K562 (cell line): ENCODE measurements around the gene C12orf43.

Source experiments
- GABPA ChIP-seq: fragments of 200-800 bp; sonication (Bioruptor generic); conservative IDR thresholded peaks from 2 replicates; pipeline ENCODE4 v1.6.1; 2016; ENCODE audit warnings: low read depth, missing genetic modification characterization, missing compliant biosample characterization
- HNRNPLL ChIP-seq: fragments of 200-400 bp; formaldehyde crosslinking; IDR thresholded peaks from 2 replicates; pipeline ENCODE4 v1.6.1; 2017; ENCODE audit warnings: low read length, low read depth, mild to moderate bottlenecking; ENCODE audit not compliant: poor library complexity, severe bottlenecking
- SIN3A ChIP-seq, 2 experiments: fragments of 150-350 bp in 1 of 2; IDR thresholded peaks; 2 replicates each; pipeline ENCODE4 v1.6.1; 2011 to 2016; ENCODE audit warnings: borderline replicate concordance in 2 of 2, low read depth in 2 of 2, low read length in 2 of 2, mild to moderate bottlenecking in 2 of 2, moderate library complexity in 2 of 2; ENCODE audit not compliant: control insufficient read depth in 1 of 2
- SIN3B ChIP-seq: fragments of 450-650 bp; IDR thresholded peaks from 2 replicates; pipeline ENCODE4 v1.6.1; 2017; ENCODE audit warnings: low read depth, mild to moderate bottlenecking, moderate library complexity
- SP2 ChIP-seq: IDR thresholded peaks from 2 replicates; pipeline ENCODE4 v1.6.1; 2011; ENCODE audit warnings: mild to moderate bottlenecking, low read depth, low read length, moderate library complexity; ENCODE audit not compliant: poor library complexity, severe bottlenecking; ENCODE audit errors: extremely low read depth

GRCh38 chr12:121001841-121002483 is 14.3 kb downstream of the C12orf43 start:
- TF ChIP-seq SIN3A (IDR thresholded peaks at IDR 0.05; ENCODE audit: borderline replicate concordance in 2 of 2, control insufficient read depth in 1 of 2, low read depth in 2 of 2, low read length in 2 of 2) (no peak), GABPA (tag) (no peak), HNRNPLL (no peak), SIN3B (no peak), SP2 (no peak)
